ENCODE measurements around the gene POU4F1.

The POU4F1 gene

DNA sequence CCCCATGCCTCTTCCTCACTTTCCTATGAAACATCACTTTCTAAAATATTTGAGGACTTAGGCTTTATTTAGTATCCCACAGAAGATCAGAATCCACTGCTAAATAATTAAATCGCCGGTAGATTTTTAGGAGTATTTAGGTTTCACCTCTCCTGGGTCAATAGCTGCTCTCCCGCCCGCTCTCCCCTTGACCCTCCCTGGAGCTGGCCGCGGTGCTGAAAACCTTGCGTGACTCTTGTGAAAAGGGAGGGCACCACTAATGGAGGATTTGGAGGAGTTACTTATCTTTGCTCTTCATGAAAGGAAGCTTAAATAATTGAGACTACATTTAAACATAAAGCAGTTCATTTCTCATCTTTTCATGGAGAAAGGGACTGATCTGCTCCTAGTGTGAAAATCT lies 14.1 kb downstream of the POU4F1 start:
- no peak for DNase-seq

DNA sequence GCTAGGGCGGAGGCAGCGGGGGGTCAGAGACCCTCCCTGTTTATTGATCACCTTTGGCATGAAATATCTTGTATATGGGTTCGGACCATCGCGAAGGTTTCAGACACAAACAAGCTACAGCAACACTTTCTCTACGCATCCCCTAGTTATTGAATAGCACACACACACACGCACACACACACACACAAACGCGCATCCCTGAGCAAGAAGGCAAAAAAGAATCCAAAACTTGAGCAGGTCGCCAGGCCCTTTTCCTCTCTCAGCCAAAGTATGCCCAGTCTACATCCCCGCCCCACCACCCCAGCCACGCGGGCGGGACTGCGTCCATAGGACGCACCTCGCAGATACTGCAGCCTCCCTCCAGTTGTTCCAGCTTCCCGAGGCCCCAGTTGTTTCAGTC lies 16.0 kb downstream of the POU4F1 start:
- DNase-seq, result no peak

DNA sequence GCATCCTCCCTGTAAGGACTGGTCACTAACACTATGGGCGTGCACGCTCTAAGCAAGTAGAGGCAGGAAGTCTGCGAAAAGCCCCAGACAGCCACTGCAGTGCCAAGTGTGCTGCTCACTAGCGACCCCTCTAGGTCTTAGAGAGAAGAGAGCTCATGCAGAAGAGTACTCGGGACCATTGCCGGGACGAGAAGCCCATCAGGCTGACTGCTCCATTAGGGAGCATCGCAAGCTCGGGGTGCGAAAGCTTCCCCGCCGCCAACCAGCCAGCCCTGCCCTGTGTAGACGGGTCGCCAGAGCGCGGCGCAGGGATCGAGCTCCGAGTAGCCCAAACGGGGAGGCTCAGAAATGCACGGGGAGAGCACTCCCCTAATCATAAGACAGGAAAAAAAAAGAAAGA lies 16.6 kb downstream of the POU4F1 start:
- DNase-seq, result no peak

DNA sequence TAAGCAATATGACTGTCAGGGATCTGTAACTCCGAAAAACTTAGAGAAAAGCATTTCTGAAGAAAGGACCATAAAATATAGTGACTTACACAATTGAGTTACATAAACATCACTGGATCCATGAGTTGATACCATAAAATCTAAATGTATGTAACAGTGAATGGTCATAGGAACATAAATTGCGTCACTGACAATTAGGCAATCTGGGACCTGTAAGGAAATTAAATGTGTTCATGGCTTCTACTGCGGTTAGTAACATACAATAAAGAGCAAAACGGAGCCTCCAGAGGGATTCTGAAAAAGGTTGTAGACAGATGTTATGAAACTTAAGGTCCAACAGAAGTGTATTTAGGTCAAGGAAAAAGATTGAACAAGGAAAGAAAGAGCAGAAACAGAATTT lies 27.1 kb downstream of the POU4F1 start:
- DNase-seq, result no peak

DNA sequence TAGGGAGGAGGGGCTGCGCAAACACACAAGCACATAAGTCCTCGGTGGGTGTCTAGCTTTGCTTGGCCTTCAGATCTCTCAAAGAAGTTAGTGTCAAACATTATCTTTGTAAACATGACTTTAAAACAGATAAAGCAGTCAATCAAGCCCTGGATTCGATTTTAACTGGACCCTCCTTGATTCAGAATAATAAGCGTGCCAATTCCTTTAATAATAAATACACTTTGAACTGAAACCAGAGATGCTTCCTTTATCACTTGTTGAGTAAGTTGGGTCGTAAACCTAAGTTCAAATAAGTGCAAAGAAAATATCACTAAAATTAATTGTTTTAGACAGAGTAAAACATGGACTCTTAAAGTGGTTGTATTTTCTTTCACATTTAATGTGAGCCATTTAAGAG lies 30.9 kb downstream of the POU4F1 start:
- DNase-seq, result no peak

DNA sequence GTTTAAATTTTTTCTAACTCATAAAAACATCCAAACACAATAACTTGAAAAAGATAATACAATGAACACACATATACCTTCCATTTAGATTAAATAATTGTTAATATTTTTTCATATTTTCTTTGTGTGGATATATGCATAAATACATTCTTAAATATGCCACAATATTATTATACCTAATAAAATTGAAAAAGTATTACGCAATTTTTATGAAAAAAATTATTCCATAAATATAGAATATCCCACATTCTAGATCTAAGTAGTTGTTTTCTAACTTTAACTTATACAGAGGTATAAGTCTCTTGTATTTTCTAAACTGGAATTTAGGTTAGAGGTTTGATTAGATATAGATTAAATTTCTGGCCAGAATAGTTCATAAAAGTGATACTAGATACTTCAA lies 34.3 kb downstream of the POU4F1 start:
- DNase-seq, result no peak

DNA sequence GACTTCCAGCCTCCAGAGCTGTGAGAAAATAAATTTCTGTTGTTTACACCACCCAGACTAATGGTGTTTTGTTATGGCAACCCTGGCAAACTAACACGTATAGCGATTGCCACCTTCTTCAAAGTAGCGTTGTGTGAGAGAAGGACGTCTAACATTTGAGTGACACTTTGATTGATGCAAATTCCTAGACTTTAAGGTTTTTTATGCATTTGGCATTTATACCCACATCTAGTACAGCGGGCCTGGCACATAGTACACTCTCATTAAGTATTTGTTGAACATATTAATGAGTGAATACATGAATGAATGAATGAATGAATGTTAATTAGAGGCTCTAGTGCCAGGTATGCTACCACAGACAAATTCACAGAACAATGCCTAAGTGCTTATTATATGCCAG lies 36.7 kb downstream of the POU4F1 start:
- no peak for DNase-seq

DNA sequence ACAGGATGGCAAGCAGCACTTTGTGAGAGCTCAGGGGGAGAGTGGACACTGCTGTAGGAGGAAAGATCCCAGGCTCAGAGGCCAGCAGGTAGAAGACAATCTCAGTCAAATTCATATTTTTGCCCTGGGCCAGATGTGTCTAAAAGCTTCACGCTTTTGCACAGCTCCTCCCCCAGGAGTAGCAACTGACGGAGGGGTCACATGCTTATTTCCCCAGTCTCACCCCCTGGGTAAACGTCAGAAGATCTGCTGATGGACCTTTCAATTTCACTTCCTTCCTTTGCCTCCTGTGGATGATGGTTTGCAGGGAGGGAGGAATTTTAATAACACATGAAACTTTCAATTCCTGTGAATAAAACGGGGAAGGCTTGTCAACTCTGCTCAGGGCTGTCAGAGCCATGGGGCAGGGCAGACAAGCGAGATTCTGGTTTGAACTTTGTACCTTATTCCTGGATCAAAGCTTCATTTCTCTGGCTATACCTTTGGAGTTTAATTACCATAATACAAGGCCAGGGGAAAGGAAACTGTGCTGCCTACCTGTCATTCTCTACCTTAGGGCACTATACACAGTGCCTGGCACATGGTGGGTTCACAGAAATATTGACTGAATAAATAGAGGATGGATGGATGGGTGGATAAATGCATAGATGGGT lies 41.0 kb downstream of the POU4F1 start:
- no peak for DNase-seq

All from NCI-H446 treated with DMSO at 0.1 percent for 48 hours (cell line).